CD4-positive, alpha-beta T cell treated with Interleukin-12 subunit alpha and Interleukin-12 subunit beta, for 1 hour (primary cell): ENCODE data around the gene GRK1.

Experiments
- DNase-seq: peaks from one replicate; pipeline ENCODE4 v3.0.0-alpha.2; 2020

GRK1 gene

DNA sequence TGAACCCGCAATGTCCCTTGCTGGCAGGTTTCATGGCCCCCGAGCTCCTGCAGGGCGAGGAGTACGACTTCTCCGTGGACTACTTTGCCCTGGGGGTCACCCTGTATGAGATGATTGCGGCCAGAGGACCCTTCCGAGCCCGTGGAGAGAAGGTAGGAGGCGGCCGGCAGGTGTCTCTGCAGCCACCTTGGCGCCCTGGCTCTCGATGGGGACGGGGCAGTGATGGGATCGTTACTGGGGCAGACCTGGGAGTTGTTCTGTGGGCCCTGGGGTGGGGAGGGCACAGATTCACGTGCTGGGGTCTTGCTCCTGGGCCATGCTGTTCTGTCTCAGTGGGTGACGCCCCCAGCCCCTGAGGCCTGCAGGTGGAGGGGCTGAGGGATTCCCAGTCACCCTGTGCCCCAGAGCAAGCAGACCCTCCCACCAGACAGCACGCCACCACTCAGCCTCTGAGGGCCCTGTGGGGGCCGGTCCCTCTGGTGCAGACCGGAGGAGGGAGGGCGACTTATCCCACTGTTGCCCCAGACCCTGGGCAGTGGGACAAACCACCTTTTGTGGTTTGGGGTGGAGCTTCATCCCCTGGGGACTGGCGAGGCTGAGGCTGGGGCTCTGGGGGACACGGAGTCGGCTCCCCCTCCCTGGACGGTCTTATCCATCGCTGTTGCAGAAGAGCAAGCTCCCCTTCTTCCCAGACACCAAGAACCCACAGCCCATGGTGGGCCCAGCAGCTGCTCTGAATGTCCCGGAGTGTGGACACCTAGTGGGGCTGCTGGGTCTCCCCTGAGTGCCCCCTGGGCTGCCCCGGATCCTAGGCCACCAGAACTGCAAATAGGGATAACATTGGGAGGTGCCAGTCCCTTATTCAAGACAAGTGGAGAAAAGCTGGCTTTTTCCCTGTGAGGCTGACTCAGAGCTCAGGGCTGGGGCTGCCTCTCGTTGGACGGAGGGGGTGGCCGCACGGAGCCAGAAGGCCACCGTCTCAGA is 64.5 kb downstream of the GRK1 start:
- no peak for DNase-seq

DNA sequence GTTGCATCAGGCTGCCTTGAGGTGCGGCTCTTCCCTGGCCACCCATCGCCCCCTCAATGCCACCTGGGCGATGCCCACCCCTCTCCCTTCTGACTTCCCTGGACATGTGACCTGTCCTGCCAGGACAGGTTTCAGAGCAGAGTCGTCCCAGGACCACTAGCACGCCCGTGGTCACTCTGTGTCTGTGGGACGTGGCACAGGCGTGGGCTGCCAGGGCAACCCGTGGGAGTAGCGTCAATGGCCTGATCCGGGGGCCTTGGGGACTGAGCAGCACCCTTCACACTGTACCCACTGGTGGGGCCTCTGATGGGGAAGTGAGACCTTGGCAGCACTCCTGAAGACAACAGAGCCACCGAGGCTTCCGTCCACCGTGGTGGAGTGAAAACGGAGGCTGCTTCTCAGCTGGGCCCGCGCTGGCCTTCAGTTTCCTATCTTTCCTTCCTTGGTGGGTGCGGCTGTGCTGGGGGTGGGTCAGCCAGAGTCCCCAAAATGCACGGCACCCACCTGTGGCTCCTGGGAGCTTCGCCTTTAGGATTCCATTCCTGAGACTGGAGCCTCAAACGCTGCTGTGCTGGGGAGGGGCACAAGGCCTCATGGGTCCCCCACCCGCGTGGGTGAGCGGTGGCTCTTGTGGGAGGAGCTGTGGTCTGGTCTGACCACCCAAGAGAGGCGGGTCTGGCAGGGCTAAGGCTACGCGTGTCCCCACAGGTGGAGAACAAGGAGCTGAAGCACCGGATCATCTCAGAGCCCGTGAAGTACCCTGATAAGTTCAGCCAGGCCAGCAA is 65.3 kb downstream of the GRK1 start:
- DNase-seq = no peak

DNA sequence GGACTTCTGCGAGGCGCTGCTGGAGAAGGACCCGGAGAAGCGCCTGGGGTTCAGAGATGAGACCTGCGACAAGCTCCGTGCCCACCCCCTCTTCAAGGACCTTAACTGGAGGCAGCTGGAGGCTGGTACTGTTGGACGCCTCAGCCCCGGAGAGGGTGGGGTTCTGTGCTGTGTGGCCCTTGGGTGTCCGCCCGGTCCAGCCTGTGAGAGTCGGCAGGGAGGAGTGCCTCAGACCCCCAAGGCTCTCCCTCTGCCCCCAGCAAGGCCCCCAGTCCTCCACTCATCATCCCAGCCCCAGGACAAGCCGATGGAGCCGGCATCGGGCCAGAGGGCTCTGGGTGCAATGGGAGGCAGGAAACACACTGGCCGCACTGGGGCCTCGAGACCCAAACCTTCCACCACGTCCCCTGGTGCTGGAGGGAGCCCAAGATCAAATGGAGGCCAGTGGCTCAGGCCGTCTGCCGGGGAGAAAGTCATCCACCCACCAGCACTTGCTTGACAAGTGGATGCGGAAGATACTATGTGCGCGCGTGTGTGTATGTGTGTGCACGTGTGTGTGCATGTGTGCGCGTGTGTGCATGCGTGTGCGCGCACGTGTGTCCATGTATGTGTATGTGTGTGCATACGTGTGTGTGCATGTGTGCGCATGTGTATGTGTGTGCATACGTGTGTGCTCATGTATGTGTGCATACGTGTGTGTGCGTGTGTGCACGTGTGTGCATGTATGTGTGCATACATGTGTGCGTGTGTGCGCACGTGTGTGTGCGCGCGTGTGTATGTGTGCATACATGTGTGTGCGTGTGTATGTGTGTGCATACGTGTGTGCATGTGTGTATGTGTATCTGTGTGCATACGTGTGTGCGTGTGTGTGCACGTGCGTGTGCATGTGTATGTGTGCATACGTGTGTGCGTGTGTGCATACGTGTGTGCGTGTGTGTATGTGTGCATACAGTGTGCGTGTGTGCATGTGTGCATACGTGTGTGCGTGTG is 66.2 kb downstream of the GRK1 start:
- no peak for DNase-seq

DNA sequence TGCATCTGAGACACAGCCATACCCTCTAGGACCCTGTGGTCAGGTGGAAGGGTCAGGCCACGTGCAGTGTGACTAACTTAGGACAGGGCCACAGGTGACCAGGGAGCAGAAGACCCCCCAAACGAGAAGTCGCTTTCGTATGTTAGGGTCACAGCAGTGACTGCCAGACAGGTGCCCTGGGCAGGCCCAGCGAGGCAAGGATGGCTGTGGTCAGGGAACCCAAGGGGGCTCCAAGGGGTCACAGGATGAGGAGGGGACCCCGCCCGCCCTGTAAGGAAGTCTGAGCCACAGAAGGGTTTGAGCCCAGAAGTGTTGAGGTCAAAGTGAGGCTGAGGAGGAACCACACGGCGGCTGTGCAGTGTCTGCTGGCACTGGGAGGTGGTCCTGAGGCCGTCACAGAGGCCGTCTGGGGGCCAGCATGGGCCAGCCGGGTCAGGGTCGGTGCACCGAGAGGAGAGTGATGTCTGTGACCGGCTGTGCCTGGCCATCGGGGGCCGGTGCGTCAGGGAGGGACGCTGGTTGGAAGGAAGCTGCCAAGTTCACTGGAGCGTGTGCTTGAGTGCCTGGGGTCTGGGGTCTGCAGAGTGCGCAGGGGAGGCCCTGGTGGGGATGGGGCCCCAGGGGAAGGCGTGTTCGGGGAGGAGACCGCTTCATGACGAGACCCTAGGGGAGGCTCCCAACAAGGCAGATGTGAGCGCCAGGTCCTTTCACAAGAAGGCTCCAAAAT is 67.2 kb downstream of the GRK1 start:
- no peak for DNase-seq

DNA sequence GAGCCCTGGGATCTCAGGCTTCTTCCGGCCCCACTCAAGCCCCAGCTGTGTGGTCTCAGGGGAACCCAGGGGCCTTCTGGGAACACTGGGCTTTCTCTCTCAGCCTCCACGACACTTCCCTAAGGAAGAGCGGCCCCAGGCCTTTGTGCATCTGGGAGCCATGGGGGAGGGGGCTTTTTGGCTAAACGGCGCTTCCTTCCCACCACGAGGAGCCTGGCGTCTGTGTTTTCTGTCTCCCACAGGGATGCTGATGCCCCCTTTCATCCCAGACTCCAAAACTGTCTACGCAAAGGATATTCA is 67.8 kb downstream of the GRK1 start:
- no peak for DNase-seq

DNA sequence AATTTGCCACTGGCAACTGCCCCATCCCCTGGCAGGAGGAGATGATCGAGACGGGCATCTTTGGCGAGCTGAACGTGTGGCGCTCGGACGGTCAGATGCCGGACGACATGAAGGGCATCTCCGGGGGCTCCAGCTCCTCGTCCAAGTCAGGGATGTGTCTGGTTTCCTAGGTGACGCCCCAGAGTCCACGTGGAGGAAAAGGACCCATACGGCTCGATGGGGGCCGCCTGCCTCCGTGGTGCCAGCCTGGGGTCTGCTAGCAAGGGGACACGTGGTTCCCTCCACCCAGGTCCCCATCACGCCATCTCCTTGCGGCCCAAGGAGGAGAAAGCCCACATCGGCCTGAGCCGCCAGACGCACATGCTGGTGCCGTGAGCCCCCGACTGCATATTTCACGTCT is 68.2 kb downstream of the GRK1 start:
- DNase-seq = no peak

DNA sequence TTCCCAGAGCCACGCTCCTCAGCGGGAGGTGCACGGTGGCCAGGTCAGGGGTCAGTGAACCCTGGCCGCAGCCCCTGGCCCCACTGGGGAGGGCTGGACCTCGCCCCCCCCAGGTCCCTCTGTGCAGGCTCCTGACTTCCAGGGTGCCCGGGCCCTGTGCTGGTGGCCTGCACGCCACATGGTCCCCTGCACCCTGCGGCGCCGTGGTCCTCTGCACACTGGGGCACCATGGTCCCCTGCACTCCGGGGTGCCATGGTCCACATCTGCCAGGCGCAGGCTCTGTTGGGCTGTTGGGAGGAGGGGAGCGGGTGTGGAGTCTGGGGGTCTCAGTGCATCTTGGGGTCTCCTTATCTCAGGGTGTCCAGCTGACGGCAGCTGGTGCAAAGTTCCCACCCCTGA is 68.7 kb downstream of the GRK1 start:
- no peak for DNase-seq

DNA sequence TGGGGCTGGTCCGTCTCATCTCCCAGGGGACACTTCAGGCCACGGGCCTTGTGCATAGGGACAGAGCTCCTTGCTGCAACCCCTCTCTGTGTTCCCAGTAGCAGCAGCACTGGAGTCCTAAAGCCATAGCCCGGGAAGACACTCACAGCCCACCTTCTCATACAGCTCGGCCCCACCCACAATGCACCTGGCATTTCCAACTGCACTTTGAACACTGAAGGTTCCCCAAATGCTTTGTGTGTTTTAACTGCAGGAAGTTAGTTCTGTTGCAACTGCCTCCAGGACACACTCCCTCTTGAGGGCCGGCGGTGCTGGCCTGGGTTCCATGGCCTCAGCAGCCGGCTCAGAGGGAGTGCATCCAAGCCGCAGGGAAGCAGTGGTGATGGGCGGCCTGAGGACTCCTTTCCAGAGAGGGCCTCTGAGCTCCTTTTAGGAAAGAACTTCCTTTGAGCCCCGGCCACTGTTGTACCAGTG is 69.3 kb downstream of the GRK1 start:
- no peak for DNase-seq

DNA sequence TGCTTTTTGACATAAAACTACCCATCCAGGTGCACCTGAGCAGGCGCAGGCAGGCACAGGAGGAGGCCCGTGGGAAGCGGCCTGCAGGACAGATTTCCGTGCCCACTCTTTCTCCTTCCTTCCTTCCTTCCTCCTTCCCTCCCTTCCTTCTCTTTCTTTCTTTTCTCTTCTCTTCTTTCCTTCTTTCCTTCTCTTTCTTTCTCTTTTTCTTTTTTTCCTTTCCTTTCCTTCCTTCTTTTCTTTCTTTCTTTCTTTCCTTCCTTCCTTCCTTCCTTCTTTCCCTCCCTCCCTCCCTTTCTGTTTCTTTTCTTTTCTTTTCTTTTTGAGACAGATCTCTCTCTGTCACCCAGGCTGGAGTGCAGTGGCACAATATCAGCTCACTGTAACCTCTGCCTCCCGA is 70.8 kb downstream of the GRK1 start:
- no peak for DNase-seq

DNA sequence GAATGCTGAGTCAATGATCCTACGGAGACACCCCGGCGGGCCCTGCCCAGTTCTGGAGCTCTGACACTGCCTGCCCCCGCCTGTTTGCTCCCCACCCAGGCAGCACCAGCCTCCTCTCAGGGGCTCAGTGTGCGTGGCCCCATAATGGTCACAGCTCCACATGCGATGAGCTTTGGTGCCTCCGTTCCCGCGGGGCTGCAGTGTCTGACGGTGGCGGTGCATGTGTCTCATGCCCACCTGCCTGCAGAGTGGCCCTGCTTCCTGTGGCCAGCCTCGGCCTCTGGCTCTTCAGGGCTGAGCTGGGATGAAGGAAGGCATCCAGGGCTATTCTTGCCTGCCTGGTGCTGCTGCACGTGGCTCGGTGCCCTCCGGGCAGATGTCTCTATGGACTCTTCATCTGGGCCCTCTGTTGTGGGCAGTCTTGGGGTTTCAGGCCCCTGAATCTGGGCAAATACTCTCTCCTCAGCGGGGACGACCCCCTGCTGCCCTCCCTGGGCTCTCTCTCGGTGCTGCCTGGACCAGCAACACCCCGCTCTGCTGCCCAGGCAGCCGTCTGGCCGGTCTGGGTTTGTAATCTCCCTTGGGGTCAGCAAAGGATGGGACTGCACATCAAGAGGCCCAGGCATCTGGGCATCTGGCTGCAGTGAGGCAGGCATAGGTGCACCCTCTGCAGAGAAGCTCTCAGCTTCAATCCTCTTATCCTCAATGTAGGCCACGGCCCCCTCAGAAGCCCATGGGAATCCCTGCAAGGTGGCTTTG is 72.7 kb downstream of the GRK1 start:
- no peak for DNase-seq

DNA sequence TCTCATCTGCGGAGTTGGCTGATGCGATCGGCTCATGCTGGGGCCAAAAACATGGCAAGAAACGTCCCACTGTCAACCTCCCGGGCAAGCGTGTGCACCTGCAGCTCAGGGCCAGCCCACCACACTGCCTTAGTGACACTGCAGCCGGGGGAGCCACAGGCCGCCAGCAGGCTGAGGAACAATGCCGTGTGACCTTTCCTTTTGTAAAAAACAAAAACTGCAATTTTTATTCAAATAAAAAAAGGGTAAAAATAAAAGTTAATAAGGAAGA is 73.2 kb downstream of the GRK1 start:
- DNase-seq = no peak

DNA sequence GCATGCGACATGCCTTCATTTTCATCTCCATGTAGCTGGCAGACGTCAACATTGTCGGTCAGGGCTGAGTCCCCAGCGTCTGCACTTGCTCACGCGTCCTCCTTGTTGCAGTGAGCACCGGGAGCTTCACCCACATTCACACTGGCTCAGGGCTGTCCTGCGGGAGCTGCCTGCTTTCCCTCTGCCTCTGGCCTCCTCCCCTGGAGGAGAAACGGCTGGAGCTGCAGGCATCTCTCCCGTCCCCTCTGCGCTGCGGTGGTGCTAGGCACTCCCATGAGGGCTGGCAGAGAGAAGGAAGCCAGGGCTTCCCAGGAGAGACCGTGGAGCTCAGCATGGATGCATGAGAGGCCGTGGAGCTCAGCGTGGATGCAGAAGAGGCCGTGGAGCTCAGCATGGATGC is 73.6 kb downstream of the GRK1 start:
- DNase-seq = no peak

DNA sequence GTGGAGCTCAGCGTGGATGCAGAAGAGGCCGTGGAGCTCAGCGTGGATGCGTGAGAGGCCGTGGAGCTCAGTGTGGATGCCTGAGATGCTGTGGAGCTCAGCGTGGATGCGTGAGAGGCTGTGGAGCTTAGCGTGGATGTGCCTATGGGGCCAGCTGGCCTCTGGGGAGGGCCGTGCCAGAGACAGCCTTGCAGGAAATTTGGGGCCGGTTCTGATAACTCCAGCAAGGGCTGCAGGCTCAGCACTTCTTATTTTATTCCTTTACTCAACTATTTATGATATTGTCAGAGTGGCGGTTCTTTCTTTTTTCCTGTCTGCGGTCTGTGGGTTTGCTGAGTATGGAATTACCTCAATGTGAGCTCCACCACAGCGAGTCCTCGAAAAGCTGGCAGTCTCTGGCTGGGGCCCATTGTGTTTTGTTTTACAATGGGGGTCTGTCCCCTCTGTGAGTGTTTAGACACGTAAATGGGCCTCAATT is 74.2 kb downstream of the GRK1 start:
- no peak for DNase-seq

DNA sequence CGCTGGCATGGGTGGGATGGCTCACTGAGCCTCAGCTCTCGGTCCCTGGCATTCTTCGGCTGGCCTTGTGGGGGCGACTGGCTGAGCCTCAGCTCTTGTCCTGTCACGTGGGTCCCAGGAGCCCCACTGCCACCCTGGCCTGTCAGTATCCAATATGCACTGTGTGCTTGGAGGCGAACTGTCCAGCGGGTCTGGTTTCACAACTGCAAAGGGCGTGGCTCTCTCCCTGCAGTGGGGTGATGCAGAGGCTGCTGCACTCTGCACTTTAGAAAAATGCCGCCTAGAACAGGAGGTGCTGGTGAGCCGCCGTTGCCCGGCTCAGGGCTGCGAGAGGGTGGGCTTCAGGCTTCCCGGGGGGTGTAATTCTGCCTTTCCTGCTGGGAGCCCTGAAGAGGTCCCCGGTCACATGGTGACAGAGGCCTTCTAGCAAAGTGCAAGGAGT is 75.0 kb downstream of the GRK1 start:
- DNase-seq = no peak

DNA sequence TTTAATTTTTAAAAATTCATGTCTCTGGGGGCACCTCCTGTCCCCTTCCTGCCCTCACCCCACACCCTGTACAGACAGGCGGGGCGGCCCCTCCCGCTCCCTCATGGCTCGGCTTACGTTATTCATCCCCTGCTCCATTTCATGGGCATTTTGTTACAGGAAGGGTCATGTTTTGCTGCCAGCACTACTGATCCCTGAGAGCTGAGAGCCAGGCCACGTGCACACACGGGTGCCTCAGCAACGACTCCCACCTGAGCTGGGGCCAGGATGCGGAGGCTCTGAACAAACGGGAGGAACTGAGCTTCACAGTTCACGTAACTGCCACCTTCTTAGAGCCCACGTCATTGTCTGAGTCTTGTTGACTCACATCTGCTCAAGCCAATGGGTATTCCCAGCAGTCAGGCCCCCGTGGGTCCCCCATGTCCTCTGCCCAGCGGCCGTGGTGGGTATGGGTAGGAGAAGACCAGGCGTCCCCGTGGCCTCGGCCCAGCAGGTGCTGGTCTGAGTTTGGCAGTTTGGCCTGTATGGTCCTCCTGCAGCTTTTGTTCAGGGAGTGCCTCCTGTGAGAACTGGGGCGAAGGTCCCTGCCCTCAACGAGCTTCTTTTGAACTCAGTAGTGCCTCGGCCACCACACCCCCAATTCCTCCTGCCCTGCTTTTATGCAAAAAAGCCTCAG is 75.6 kb downstream of the GRK1 start:
- no peak for DNase-seq

DNA sequence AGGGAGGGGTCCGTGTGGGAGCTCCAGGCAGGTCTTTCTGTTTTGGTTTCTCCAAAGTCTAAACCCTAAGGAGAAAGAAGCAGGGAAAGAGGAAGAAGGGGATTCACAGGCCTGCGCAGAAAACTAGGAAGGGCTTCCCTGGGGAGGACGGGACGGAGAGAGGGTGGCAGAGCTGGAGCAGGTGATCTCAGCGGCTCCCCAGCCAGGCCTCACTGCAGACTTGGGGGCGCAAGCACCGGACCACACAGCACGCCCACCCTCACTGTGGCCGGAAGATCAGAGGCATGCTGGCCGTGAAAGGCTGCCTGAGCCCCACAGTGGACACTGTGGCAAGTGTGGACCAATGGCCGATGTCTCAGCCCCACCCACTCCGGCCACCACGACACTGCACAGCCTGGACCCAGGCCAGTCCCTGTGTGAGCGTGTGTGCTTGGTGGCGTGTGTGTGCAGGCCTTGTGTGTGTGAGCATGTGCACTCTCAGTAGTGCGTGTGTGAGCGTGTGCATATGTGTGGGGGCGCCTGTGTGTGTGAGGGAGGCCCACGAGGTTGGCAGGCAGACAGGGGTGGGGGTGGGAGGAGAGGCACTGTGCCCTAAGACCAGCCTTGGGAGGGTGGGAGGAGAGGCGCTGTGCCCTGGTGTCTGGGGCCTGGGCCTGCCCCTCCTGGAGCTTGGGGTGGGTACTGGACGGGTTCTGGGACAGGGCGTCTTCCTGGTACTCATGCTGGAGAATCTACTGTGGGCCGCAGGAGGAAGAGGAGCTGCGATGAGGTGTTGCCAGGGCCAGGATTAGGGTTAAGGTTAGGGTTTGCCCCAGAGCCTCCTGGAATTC is 76.6 kb downstream of the GRK1 start:
- DNase-seq = no peak

DNA sequence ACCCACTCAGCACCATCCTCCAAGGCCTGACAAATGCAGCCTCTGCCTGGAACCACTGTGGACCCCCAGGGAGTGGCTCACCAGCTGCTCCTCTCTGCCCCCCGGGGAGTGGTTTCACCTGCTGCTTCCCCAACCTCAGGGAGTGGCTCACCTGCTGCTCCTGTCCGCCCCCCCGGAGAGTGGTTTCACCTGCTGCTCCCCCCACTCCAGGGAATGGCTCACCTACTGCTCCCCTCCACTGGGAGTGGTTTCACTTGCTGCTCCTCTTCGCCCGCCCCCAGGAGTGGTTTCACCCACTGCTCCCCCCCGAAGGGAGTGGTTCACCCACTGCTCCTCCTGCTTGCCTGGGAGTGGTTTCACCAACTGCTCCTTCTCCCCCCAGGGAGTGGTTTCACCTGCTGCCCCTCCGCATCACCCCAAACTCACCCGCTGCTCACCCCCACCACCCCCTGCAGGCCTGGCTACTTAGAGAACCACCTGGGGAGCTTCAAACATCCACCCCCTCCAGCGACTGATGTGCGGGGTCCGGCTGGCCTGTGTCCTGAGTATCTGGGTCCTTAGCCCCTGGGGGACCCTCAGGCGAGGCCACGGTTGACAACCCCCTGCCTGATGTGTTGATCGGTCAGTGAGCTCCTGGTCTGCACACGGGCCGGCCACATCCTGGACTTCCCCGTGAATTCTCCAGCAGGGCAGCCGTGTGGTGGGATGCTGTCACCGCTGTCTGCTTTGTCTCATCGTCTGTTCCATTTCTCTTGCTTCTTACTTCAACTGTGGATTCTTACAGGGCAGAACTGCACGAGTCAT is 77.4 kb downstream of the GRK1 start:
- DNase-seq = no peak

DNA sequence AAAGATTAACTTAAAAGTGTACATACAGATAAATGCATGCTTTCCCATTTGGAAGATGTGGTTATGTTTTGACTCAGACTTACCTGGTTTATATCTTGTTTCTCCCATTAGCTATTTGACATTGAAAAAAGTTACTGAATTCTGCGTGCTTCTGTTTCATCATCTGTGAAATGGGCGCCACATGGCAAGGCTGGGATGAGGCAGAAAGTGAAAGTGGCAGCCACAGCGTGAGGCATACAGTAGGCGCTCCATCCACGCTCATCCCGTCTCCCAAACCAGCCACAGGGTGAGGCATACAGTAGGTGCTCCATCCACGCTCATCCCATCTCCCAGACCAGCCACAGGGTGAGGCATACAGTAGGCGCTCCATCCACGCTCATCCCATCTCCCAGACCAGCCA is 78.0 kb downstream of the GRK1 start:
- DNase-seq = no peak
